Measurements from ENCODE around the gene C1orf198.

DNA sequence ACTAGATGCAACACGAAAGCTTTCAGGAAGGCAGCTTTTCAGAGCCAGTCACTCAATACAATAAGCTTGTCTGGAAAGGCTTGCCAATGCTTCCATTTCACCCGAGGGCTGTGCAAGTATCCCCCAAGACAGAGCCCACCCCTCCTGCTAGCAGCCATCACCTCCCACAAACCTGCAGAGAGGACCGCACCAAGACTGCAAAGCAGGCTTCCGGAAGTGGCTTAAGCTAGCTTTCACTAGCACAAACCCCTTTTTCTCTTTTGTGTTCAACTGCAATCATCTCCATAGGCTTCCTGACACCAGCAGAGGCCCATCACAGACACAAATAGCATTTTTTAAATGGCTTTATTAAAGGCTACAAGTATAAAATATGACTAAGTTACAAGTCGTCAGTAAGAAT, 31.5 kb downstream of the C1orf198 start:
- TF ChIP-seq CTCF (IDR thresholded peaks at IDR 0.05) (no peak), POLR2A (IDR thresholded peaks at IDR 0.05) (no peak), POLR2AphosphoS5 (IDR thresholded peaks at IDR 0.05) (no peak)

All from breast epithelium (tissue), 3 donors.